ENCODE data around the gene ELMOD3. TPM values are rescaled to one million over a fixed set of nuclear protein-coding genes. Genes with fewer than 3 reads are reported as not detected.
A peak's percentile ranks its signal among the peaks of the same experiment; 100 is the strongest.

The ELMOD3 gene
- total and polyA plus RNA-seq, 9 of the 15 experiments (the other 6 are each of a cell fraction or from before 2014, with no cell fraction given), result 2.7 to 18.7 (median 11.6) TPM

DNA sequence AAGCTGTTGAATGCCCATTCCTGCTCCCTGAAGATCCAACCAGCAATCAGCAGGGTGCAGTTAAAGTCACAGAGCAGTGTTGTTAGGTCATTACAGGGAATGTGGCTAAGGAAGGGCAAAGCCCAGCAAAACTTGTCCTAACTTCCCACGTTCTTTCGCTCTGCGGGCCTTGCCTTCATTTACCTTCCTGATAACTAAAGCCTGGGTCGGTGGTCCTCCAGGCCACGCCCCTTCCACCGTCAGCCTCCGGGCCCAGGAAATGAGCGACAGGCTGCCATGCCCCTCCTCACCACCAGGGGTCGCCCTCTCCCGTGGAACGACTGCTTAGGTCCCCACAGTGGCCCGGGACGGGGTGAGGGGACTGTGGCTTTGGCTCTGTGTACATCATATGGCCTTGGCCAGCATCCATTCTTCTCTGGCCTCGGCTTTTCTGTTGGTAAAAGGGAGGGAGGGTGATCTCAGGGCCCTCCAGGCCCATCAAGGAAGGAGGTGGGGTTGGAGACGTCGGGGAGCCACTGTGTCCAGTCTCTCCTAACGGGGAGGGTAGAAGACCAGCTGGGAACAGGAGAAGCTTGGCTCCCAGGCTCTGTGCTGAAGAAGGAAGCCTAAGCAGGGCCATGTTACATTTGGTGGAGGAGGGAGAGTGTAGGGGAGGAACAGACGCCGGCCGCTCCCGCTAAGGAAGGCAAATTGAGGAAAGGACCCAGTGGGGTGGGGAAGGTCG lies 66.1 kb downstream of the ELMOD3 start (continued):
- no peak for TF ChIP-seq NFE2L1 (tag; IDR thresholded peaks at IDR 0.05; ENCODE audit: borderline replicate concordance, low read depth)
- peak; percentile 19 for TF ChIP-seq PRDM10 (IDR thresholded peaks at IDR 0.05; ENCODE audit: partially characterized antibody)
- no peak for TF ChIP-seq CREBBP (IDR thresholded peaks at IDR 0.05; ENCODE audit: low read depth, low read length)
- TF ChIP-seq ZKSCAN1 (IDR thresholded peaks at IDR 0.05; ENCODE audit: low read depth, low read length), result no peak; the same call in 1 of the 2 replicates
- TF ChIP-seq BDP1 (IDR thresholded peaks at IDR 0.05; ENCODE audit: insufficient read depth, insufficient read length), result no peak
- TF ChIP-seq ZNF589 (CRISPR knock-in tag; IDR thresholded peaks at IDR 0.05; ENCODE audit: low read depth), result peak; percentile 19
- no peak for TF ChIP-seq ZC3H11A (IDR thresholded peaks at IDR 0.05; ENCODE audit: low read depth, low read length)
- TF ChIP-seq POLR3G (IDR thresholded peaks at IDR 0.05; ENCODE audit: extremely low read depth, insufficient read length, insufficient replicate concordance), result no peak
- peak; percentile 11; the same call in 1 of the 2 replicates for TF ChIP-seq MAFK (IDR thresholded peaks at IDR 0.05; ENCODE audit: low read length)
- TF ChIP-seq KLF16 (IDR thresholded peaks at IDR 0.05), result peak; percentile 53; the same call in 1 of the 2 replicates
- TF ChIP-seq, protein P1, sequence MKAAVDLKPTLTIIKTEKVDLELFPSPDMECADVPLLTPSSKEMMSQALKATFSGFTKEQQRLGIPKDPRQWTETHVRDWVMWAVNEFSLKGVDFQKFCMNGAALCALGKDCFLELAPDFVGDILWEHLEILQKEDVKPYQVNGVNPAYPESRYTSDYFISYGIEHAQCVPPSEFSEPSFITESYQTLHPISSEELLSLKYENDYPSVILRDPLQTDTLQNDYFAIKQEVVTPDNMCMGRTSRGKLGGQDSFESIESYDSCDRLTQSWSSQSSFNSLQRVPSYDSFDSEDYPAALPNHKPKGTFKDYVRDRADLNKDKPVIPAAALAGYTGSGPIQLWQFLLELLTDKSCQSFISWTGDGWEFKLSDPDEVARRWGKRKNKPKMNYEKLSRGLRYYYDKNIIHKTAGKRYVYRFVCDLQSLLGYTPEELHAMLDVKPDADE (conservative IDR thresholded peaks at IDR 0.05; ENCODE audit: control insufficient read depth, low read depth, low read length), result peak; percentile 28; the same call in 1 of the 2 replicates
- no peak for TF ChIP-seq ZNF3 (CRISPR knock-in tag; IDR thresholded peaks at IDR 0.05)
- no peak for TF ChIP-seq FIP1L1 (IDR thresholded peaks at IDR 0.05; ENCODE audit: low read depth, low read length, poor library complexity, severe bottlenecking)
- 0 out of 2 replicates have a peak, but pooled peaks have one; percentile 53 for TF ChIP-seq ZNF695 (CRISPR knock-in tag; IDR thresholded peaks at IDR 0.05)
- TF ChIP-seq YY1 (IDR thresholded peaks at IDR 0.05; ENCODE audit: borderline replicate concordance in 1 of 3, control insufficient read depth in 1 of 3, extremely low read depth in 1 of 3, insufficient read depth in 3 of 3, insufficient read length in 1 of 3, insufficient replicate concordance in 2 of 3, low read depth in 1 of 3, low read length in 2 of 3), result peak in 1 of 3 experiments; percentile 46
- no peak for TF ChIP-seq ZNF609 (CRISPR knock-in tag; IDR thresholded peaks at IDR 0.05; ENCODE audit: borderline replicate concordance)
- TF ChIP-seq ZNF586 (CRISPR knock-in tag; conservative IDR thresholded peaks at IDR 0.05), result 0 out of 2 replicates have a peak, but pooled peaks have one; percentile 16

Data from K562 (cell line).